ENCODE results near the gene MACROD2.

The MACROD2 gene

DNA sequence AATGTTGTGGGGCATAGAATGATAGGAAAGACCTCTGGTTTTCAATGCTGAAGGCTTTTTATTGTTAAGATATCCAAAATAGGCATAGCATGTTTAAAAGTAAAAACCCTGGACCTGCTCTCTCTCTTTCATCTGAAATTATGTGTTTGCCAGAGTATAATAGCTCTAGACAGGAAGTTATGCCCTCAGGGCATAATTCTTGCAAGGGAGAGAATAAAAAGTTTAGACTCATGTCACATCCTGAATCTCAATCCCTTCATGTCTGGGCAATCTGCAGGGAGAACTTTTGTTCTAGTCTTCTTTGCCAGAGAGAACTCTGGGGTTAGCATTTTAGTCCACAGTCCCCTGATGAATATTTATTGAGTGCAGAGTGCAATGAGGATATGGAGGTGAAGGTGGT, 639.3 kb downstream of the MACROD2 start:
- H3K4me3 ChIP-seq (ENCODE audit: low read length): no peak overlapping the region
- no peak for DNase-seq (ENCODE audit: low read depth)
- TF ChIP-seq, protein P1, sequence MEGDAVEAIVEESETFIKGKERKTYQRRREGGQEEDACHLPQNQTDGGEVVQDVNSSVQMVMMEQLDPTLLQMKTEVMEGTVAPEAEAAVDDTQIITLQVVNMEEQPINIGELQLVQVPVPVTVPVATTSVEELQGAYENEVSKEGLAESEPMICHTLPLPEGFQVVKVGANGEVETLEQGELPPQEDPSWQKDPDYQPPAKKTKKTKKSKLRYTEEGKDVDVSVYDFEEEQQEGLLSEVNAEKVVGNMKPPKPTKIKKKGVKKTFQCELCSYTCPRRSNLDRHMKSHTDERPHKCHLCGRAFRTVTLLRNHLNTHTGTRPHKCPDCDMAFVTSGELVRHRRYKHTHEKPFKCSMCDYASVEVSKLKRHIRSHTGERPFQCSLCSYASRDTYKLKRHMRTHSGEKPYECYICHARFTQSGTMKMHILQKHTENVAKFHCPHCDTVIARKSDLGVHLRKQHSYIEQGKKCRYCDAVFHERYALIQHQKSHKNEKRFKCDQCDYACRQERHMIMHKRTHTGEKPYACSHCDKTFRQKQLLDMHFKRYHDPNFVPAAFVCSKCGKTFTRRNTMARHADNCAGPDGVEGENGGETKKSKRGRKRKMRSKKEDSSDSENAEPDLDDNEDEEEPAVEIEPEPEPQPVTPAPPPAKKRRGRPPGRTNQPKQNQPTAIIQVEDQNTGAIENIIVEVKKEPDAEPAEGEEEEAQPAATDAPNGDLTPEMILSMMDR (conservative IDR thresholded peaks at IDR 0.05; ENCODE audit: low read depth, low read length): no peak

DNA sequence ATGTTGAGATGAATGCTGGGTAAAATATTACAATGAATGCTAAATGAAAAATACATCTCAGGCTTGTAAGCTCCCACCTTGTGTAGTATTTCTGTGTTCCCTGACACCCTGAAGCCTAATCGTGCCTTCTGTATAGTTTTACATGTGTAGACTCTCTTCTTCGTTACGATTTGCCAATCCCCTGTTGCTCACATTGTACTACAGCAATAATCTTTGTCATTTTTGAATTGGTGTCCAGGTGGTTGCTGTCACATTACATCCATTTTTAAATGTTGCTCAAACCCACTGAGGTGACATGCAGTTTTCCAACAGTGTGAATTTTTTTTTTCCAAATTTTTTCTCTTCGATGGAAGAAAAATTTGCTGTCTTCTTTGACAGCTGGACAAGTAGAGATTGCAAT, 642.1 kb downstream of the MACROD2 start:
- no peak for DNase-seq (ENCODE audit: low read depth)
- TF ChIP-seq, protein P1 (conservative IDR thresholded peaks at IDR 0.05; ENCODE audit: low read depth, low read length): no peak
- H3K4me3 ChIP-seq (ENCODE audit: low read length): no peak overlapping the region

DNA sequence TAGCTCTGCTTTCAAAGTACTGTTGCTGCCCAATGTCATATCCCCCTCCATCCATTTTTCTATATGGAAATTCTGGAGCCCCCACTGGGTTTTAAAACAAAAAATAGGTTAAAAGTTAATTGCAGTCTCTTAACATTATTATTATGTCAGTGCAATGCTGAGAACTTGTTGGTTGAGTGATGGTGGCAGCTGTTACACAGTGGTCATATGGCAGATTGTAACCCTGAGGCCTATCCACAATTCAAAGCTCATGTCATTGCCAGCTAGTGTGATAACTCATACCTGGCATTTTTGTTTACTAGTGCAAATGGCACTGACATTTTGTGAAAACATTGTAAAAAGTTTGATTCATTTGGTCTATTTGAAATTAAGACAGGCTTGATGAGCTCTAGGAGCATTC, 647.8 kb downstream of the MACROD2 start:
- TF ChIP-seq, protein P1 (conservative IDR thresholded peaks at IDR 0.05; ENCODE audit: low read depth, low read length): no peak
- no peak overlapping the region for H3K4me3 ChIP-seq (ENCODE audit: low read length)
- DNase-seq (ENCODE audit: low read depth): no peak

DNA sequence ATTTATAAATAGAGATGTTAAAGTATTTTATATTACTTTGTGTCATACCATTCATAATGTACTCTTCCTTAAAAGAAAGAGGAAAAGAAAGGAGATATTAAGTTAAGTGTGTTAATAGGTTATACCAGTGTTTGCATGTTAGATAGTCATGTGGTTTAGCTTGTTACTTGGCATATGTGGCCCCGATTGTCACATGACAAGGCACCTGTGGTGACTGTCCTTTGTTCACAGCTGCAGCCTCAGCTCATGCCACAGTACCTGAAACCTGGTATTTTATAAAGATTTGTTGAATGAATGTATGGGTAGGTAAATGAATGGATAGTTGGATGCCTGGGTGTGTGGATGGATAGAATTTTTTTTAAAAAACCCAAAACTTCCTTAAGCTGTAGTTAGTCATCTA, 648.2 kb downstream of the MACROD2 start:
- DNase-seq (ENCODE audit: low read depth): no peak
- TF ChIP-seq, protein P1 (conservative IDR thresholded peaks at IDR 0.05; ENCODE audit: low read depth, low read length): no peak
- no peak overlapping the region for H3K4me3 ChIP-seq (ENCODE audit: low read length)

DNA sequence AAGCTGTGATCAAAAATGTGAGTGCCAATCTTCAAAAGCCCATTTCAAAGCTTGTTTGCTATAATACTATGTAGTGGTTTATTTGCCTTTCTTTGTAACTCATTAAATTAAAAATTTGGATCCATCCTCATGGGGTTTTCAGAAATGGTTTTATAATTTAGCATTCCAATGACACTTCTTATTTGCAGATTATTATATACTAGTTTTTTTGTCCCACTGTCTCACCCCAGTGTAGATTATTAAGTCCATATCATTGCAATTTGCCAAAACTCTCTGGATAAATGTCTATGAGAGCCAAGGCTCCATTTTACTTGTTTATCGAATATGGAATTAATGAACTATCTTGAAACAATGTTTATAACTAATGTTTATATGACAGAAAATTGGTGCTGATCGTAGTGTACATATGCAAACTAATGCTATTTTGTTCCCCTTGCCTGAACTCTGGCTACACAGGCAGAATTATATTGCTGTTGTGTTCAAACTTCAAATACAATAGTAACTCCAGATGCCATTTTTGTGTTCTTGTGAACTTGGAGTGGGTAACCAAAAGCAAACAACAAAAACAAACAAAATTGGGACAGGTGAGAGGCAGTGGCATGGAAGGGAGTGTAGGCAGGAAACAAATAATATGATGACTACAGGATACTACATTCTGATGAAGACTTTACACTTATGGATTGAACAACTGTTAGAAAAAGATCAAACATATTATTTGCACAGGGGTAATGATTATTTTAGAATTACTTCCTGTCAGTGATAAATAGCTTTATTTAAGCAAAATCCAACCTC, 649.2 kb downstream of the MACROD2 start:
- TF ChIP-seq, protein P1 (conservative IDR thresholded peaks at IDR 0.05; ENCODE audit: low read depth, low read length): no peak
- DNase-seq (ENCODE audit: low read depth): no peak

DNA sequence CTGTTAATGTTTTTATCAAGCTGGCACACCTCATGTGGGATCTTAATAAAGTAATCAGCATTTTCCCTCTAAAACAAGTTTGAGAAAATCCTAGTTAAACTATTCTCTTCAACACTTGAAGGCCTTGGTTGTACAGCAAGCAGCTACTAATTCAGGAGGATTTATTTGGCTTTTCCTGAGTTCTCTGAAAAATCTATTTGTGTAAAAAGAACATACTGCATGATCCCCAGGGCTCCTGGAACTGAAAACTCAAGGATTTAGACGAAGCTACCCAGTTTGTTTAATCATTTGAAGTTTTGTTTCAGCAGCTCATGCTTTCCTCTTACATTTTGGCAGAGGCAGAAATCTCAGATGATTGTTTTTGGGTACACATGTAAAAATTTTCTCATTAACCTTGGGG, 651.7 kb downstream of the MACROD2 start:
- no peak overlapping the region for H3K4me3 ChIP-seq (ENCODE audit: low read length)
- DNase-seq (ENCODE audit: low read depth): no peak
- TF ChIP-seq, protein P1 (conservative IDR thresholded peaks at IDR 0.05; ENCODE audit: low read depth, low read length): no peak

More for the DNA sequence above, 649.2 kb downstream of the MACROD2 start:
- no peak overlapping the region for H3K4me3 ChIP-seq (ENCODE audit: low read length)

DNA sequence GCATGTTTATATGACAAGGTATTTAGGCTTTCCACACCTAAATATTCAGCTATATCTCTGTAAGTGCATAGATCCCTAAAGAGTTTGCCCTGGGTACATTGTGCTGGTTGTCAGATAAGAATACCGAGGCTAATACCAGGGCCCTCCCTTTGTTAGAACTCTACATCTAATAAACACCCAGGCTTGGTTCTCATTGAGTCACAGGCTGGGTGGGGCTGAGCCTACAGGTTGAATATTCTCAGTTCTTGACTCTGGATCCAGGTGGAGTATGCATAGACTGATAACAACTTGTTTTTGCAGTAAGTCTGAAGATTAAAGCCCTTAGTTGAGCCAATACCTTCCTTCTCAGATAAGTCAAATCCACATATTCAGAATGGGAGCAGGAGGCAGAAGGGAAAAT, 654.3 kb downstream of the MACROD2 start:
- DNase-seq (ENCODE audit: low read depth): no peak
- TF ChIP-seq, protein P1 (conservative IDR thresholded peaks at IDR 0.05; ENCODE audit: low read depth, low read length): no peak
- H3K4me3 ChIP-seq (ENCODE audit: low read length): no peak overlapping the region

Measured in retinal pigment epithelial cell (primary cell).